Pulmonary artery endothelial cell (primary cell): ENCODE results near the gene BEST3. TPM values are rescaled to one million over a fixed set of nuclear protein-coding genes. Genes with fewer than 3 reads are reported as not detected.

Experiments used
- total RNA-seq: library from RNA; depleted of rRNA; stranded (reverse); fragments of >200 nt; gene quantifications from 2 replicates; pipeline ENCODE4 v1.2.3, GENCODE V29; 2014

Gene BEST3
- total RNA-seq, 1 donor from 2014 or later: 0.07 TPM

Other genes with a start within 250 kb of the BEST3 start
- gene FRS2, start 228.9 kb downstream of the BEST3 start, total RNA-seq: 17.9 and 19.6 TPM in 2 replicates
- gene CCT2, start 113.8 kb downstream of the BEST3 start, total RNA-seq: 298 and 500 TPM in 2 replicates
- gene LRRC10, start 88.4 kb downstream of the BEST3 start, total RNA-seq: not detected in 2 replicates
- gene RAB3IP, start 39.6 kb upstream of the BEST3 start, total RNA-seq: 19.7 and 38.8 TPM in 2 replicates
- under 0.01 and 0.18 TPM in 2 replicates for gene MYRFL, start 125.9 kb upstream of the BEST3 start, total RNA-seq